ENCODE measurements around the gene TINCR.

DNA sequence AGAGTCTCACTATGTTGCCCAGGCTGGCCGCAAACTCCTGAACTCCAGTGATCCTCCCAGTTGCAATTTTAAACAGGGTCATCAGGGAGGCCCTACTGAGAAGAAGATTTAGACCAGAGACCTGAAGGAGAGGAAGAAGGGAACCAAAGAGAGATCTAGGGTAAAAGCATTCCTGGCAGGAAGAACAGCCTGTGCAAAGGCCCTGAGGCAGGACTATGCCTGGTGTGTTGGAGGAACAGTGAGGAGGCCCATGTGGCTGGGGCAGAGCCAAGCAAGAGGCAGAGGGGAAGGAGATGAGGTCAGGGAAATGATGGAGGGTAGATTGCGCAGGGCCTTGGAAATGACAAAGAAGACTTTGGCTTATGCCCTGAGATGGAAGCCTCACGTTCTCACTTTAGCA lies 34.5 kb downstream of the TINCR start:
- TF ChIP-seq ZFX (IDR thresholded peaks at IDR 0.05; ENCODE audit: borderline replicate concordance): no peak
- TF ChIP-seq, protein P1, sequence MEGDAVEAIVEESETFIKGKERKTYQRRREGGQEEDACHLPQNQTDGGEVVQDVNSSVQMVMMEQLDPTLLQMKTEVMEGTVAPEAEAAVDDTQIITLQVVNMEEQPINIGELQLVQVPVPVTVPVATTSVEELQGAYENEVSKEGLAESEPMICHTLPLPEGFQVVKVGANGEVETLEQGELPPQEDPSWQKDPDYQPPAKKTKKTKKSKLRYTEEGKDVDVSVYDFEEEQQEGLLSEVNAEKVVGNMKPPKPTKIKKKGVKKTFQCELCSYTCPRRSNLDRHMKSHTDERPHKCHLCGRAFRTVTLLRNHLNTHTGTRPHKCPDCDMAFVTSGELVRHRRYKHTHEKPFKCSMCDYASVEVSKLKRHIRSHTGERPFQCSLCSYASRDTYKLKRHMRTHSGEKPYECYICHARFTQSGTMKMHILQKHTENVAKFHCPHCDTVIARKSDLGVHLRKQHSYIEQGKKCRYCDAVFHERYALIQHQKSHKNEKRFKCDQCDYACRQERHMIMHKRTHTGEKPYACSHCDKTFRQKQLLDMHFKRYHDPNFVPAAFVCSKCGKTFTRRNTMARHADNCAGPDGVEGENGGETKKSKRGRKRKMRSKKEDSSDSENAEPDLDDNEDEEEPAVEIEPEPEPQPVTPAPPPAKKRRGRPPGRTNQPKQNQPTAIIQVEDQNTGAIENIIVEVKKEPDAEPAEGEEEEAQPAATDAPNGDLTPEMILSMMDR (IDR thresholded peaks at IDR 0.05): no peak
